PC-9 (cell line): ENCODE results near the gene KRTAP10-1.

Source experiments
- CTCF ChIP-seq: fragments of 200-600 bp; sonication (generic); conservative IDR thresholded peaks from 2 replicates; pipeline ENCODE4 v1.6.1; 2017; ENCODE audit warnings: mixed run types, antibody characterized with exemption, mild to moderate bottlenecking, moderate library complexity
- EZH2 ChIP-seq: fragments of 200-600 bp; sonication (generic); IDR thresholded peaks from 2 replicates; pipeline ENCODE4 v1.8.0; 2017; ENCODE audit warnings: antibody characterized with exemption, low read depth

GRCh38 chr21:44525391-44526095, 14.5 kb downstream of the KRTAP10-1 start:
- TF ChIP-seq CTCF (no peak), EZH2 (no peak)
